ENCODE results near the gene SPATA21.
"Not testable (repeated sequence)": the region's sequence is repeated elsewhere in the genome, so short reads cannot be mapped to it uniquely, and the experiment has no call there.

SPATA21 gene, protein sequence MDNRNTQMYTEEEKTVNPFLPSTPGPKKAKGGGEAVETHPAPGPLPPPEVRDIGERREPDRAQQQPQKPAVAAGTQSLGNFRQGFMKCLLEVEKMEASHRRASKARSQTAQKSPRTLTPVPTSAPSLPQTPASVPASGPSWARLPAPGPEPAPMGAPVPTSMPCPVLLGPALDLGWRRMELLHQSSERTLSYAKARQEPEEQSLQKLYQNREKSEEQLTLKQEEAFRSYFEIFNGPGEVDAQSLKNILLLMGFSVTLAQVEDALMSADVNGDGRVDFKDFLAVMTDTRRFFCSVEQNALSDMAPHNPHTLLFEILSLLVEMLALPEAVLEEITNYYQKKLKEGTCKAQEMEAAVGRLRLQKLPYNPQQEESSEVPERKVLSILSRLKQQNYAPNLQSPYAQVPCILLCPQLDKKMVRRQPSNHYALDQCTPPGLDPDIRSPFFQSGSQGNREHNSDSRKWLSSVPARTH

GRCh38 chr1:16436946-16437474 lies at the start of gene SPATA21:
SPATA21 (minus strand) TSS chr1:16437424; CDS start chr1:16431371, 6,053 bp downstream.
- no peak for DNase-seq

DNA sequence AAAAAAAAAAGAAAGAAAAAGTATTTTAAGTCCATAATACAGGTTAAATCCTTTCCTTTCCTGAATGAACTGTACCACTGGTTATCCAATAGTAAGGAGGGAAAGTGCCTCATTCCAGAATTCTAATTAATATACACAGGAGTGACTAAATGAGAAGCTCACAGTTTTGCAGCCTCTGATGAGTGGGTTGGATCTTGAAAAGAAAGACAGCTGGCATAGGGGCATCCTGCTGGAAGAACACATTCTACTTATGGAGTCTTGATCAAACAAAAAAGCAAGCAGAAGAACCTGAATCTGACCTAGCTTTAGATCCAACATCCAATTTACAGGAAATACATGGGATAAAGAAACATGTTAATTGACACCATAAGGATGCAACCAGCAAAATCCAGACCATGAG lies 49.8 kb upstream of the SPATA21 start:
- not testable (repeated sequence) for DNase-seq

DNA sequence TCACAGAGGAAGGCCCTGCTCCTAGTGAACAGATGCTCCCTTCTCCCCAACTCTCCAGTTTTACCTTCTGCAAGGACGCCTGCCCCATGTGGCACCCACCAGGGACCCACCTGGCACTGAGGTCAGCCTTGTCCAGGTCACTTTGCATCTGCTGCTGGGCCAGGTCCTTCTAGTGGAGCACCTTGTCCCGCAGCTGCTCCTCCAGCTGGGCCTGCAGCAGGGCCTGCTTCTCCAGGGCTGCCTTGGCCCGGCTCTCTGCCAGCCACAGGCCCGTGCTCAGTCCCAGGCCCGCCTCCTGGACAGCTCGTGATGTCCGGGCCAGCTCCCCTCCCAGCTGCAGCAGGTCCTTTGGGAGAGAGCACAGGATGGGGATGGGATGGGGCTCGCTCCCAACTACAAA lies 49.1 kb upstream of the SPATA21 start:
- not testable (repeated sequence) for DNase-seq

- no peak for DNase-seq
Observed at GRCh38 chr1:16484931-16485330, 47.7 kb upstream of the SPATA21 start.

- no peak for DNase-seq
Observed at GRCh38 chr1:16484501-16484835, 47.2 kb upstream of the SPATA21 start.

DNA sequence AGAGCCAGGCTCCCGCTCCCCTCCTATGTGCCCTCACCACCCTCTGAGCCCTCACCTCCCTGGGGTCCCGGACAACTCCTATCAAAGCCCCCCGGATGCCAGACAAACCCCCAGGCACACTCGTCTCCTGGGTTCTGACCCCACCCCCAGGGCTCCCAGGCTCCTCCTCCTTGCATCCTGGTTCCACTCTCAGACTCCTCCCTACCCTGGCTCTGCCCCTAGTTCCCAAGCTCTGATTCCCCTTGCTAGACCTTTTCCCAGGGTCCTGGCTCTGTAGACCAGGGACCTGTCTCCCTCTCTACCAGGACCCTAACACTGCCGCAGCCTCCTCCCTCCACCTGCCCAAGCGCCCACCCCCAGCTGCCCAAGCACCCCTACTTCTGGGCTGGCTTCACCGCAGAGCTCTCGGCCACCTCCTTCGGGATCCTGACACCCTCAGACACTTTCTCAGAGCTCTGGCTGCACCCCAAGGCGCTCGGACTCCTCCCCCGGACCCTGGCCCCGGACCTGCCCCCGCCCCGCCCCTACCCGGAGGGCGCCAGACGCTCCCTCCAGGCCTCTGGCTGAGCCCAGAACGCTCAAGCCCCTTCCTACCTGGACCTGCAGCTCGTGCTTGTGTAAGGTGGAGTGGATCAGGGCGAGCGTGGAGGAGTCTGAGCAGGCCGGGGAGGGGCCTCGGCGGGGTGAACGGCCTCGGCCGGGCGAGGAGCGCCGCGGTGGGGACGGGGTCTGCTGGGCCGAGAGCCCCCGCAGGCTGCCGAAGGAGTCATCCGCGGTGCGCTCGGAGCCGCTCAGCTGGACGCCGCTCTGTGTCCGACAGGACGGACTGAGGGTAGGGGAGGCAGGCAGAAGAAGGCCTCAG lies 46.6 kb upstream of the SPATA21 start:
- not testable (repeated sequence) for DNase-seq

- not testable (repeated sequence) for DNase-seq
Observed at GRCh38 chr1:16483146-16483545, 45.9 kb upstream of the SPATA21 start.

- DNase-seq, result no peak
Observed at GRCh38 chr1:16478091-16478490, 40.9 kb upstream of the SPATA21 start.

DNA sequence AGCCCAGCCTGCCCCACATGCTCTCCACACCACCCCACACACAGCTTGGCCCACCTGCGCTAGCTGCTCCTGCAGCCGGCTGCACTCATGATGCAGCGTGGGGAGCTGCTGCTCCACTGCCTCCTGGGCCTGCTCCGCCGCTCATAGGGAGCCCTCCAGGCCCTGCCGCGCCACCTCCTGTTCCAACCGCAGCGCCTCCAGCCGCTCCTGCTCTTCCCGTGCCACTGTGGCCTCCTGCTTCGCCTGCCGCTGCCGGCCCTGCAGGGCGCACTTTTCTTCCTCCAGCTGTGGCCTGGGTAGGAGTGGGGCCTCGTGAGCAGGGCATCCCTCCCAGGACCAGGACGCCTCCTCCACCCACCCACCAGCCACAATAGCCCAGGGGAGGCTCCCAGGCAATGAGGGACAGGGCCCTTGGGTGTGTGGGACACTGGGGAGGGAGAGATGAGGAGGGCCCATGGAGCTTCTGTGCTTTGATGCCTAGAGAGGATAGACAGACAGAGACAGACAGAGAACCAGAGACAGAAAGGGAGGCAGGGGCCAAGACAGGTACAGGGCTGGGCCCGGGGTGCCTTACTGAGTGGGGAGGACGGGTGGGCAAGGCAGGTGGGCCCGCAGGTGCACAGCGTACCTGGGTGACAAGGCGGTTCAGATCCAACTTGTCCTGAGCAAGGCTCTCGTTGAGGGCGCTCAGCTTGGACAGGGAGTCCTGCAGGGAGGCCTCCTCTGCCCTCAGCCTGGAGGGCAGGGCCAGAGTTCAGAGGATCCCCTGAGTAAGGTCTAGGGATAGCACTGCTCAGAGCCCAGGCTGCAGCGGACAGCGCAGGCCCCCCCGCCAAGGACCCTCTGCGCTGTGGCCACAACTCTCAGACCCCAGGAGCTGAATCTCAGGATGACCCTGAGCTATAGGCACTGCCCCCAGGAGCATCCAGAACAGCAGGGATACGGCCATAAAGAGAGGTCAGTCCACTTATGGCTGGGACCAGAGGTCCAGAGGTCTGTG lies 38.8 kb upstream of the SPATA21 start:
- not testable (repeated sequence) for DNase-seq

DNA sequence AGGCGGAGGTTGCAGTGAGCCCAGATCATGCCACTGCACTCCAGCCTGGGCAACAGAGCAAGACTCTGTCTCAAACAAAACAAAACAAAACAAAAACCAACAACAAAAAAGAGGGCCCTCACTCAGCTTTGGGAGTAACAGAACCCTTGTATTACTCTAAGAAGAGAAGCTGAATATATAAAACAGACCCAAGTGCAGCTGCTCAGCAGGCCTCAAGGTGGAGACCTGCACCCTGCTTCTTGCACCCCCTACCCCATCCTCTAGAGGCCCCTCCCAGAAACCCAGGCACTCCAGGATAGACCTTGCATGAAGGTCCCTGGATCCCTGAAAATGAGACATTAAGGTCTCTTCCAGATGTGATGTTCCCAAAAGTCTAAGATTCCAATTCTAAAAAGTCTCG lies 37.7 kb upstream of the SPATA21 start:
- not testable (repeated sequence) for DNase-seq

DNA sequence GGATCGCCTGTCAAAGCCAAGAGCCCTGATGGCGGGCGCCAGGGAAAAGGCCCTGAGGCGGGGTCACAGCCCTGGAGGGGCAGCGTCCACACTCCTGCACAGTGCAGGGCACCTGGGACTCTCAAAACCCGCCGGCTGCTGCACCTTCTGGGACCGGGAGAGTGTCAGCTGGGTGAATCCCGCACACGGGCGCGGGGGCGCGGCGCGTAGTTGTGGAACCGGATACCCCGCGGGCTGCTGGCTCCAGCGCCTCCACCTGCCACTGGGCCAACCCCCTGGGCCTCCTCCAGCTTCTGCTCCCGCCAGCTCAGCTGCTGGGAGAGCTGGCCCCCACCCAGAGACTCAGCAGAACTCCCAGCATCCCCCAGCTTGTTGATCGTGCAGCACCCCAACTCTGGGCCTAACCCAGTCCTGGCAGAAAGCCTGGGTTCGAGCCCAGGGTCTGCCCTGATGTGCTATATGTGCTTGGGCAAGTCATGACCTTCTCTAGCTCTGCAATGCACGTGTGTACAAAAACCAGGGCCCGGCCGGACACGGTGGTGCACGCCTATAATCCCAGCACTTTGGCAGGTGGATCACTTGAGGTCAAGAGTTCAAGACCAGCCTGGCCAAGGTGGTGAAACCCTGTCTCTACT lies 37.1 kb upstream of the SPATA21 start:
- DNase-seq, result no peak

GRCh38 chr1:16468558-16468957 lies 31.3 kb upstream of the SPATA21 start:
- no peak for DNase-seq

- DNase-seq, result no peak
Observed at GRCh38 chr1:16464917-16465625, 27.8 kb upstream of the SPATA21 start.

- DNase-seq, result no peak
Observed at GRCh38 chr1:16462773-16463330, 25.6 kb upstream of the SPATA21 start.

GRCh38 chr1:16461681-16462080 lies 24.5 kb upstream of the SPATA21 start:
- no peak for DNase-seq

DNA sequence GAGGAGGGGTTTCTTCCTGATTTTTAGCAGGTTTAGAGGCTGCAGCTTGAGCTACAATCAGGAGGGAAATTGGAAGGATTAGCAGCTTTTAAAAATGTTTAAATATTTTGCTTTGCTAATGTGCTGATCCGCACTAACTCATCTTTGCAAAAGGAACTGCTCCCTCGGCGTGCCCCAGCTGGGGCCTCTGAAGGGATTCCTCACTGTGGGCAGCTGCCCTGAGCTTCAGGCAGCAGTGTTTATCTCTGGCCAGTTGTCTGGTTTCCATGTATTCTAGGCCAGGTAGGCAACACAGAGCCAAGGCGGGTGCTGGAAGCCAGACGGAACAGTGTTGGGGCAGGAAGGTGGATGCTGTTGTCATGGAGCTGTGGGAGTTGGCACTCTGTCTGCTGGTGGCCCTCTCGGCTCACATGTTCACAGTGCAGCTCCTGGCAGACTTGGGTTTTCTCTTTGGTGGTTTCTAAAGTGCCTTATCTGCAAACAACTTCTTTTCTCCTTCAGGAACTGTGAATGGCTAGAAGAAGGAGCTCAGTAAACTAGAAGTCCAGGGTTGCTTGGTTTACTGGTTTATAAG lies 22.2 kb upstream of the SPATA21 start:
- peak in 26 of 51 donors; percentile 3 to 63 (median 16) for DNase-seq

- peak in 24 of 51 donors; percentile 6 to 52 (median 26) for DNase-seq
Observed at GRCh38 chr1:16458831-16459230, 21.6 kb upstream of the SPATA21 start.

GRCh38 chr1:16456151-16456550 lies 18.9 kb upstream of the SPATA21 start:
- not testable (repeated sequence) for DNase-seq

GRCh38 chr1:16454909-16455308 lies 17.7 kb upstream of the SPATA21 start:
- not testable (repeated sequence) for DNase-seq

All from hypothalamus (tissue), 51 donors.